Measurements from ENCODE around the gene MPRIP.

- TF ChIP-seq CTCF (conservative IDR thresholded peaks at IDR 0.05), result no peak
- TF ChIP-seq ZFX (IDR thresholded peaks at IDR 0.05), result no peak
Measured at GRCh38 chr17:17143501-17143900, 101.2 kb downstream of the MPRIP start.
